HG03439 (cell line): ENCODE data around the gene LRRC59.

Experiments used
- ATAC-seq: cut with Tn5 transposase; IDR thresholded peaks from one replicate; pipeline ENCODE4 v1.9.1; 2021; ENCODE audit warnings: mild to moderate bottlenecking, moderate library complexity; ENCODE audit not compliant: unreplicated experiment

LRRC59 gene

GRCh38 chr17:50363217-50364060 is 33.9 kb downstream of the LRRC59 start:
- no peak for ATAC-seq

GRCh38 chr17:50362661-50363060 is 34.7 kb downstream of the LRRC59 start:
- no peak for ATAC-seq

- no peak for ATAC-seq
Measured at GRCh38 chr17:50361561-50362480, 35.5 kb downstream of the LRRC59 start.

- no peak for ATAC-seq
Measured at GRCh38 chr17:50360486-50361115, 36.7 kb downstream of the LRRC59 start.

GRCh38 chr17:50359998-50360461 is 37.3 kb downstream of the LRRC59 start:
- no peak for ATAC-seq

GRCh38 chr17:50359005-50359699 is 38.2 kb downstream of the LRRC59 start:
- no peak for ATAC-seq

- no peak for ATAC-seq
Measured at GRCh38 chr17:50358177-50358576, 39.1 kb downstream of the LRRC59 start.

GRCh38 chr17:50356892-50357510 is 40.3 kb downstream of the LRRC59 start:
- no peak for ATAC-seq

GRCh38 chr17:50356418-50356817 is 40.9 kb downstream of the LRRC59 start:
- ATAC-seq: no peak

GRCh38 chr17:50355701-50356341 is 41.5 kb downstream of the LRRC59 start:
- ATAC-seq: no peak

- no peak for ATAC-seq
Measured at GRCh38 chr17:50355336-50355700, 42.0 kb downstream of the LRRC59 start.

GRCh38 chr17:50354776-50355175 is 42.5 kb downstream of the LRRC59 start:
- no peak for ATAC-seq

- no peak for ATAC-seq
Measured at GRCh38 chr17:50354198-50354597, 43.1 kb downstream of the LRRC59 start.

GRCh38 chr17:50353600-50354195 is 43.6 kb downstream of the LRRC59 start:
- ATAC-seq: no peak

- no peak for ATAC-seq
Measured at GRCh38 chr17:50352693-50353599, 44.4 kb downstream of the LRRC59 start.

- ATAC-seq: no peak
Measured at GRCh38 chr17:50352072-50352692, 45.1 kb downstream of the LRRC59 start.

GRCh38 chr17:50350733-50351132 is 46.6 kb downstream of the LRRC59 start:
- no peak for ATAC-seq

GRCh38 chr17:50349243-50349600 is 48.1 kb downstream of the LRRC59 start:
- no peak for ATAC-seq
